Endothelial cell of umbilical vein (primary cell): ENCODE results near the gene C20orf144. TPM values are rescaled to one million over a fixed set of nuclear protein-coding genes. Genes with fewer than 3 reads are reported as not detected.

Experiments
- BruUV-seq: library from RNA; stranded (reverse); fragments of 400-500 nt; replicated peaks from 2 replicates; lab custom pipeline; 2021; lab: Mats Ljungman, UMichigan
- CTCF ChIA-PET: fragments of 300-600, 350-600 bp; sonication (Branson Sonifier 250); formaldehyde crosslinking; loops from one replicate; lab custom pipeline; 2021; ENCODE audit warnings: antibody characterized with exemption, inconsistent platforms; lab: Charles Lee
- POLR2A ChIA-PET: fragments of 300-600, 350-600 bp; sonication (Branson Sonifier 250); formaldehyde crosslinking; loops from one replicate; lab custom pipeline; 2021; ENCODE audit warnings: antibody characterized with exemption, inconsistent platforms; lab: Charles Lee
- DNase-seq: peaks from one replicate; pipeline ENCODE4 v3.0.0-alpha.2; 2011; ENCODE audit warnings: low read depth, low spot score
- FAIRE-seq: peaks from 2 replicates; lab custom pipeline; 2011; peaks lifted over from hg19 to GRCh38; lab: Jason Lieb, UNC
- H2AFZ ChIP-seq: 2 replicates; pipeline ENCODE4 v1.6.0; 2012; ENCODE audit warnings: low read depth, low read length, control low read depth, inconsistent platforms
- H3K27ac ChIP-seq: 2 replicates; pipeline ENCODE4 v1.5.1; 2011; ENCODE audit warnings: low read depth, mild to moderate bottlenecking, control low read depth, low read length, moderate library complexity; ENCODE audit not compliant: insufficient read depth
- H3K27me3 ChIP-seq, 2 experiments: 2 replicates each; pipeline versions ENCODE4 v1.6.0 to v1.6.1; 2011; ENCODE audit warnings: low read length in 2 of 2, mixed read lengths in 1 of 2; ENCODE audit not compliant: control insufficient read depth in 2 of 2, insufficient read depth in 2 of 2
- H3K36me3 ChIP-seq, 2 experiments: 2 replicates in 1 of 2; 3 replicates in 1 of 2; pipeline ENCODE4 v1.5.1; 2011; ENCODE audit warnings: low read length in 2 of 2, mild to moderate bottlenecking in 1 of 2, moderate library complexity in 1 of 2; ENCODE audit not compliant: control insufficient read depth in 2 of 2, insufficient read depth in 2 of 2; ENCODE audit errors: extremely low read depth in 1 of 2
- H3K4me1 ChIP-seq: 3 replicates; pipeline ENCODE4 v1.5.1; 2011; ENCODE audit warnings: mild to moderate bottlenecking, low read length; ENCODE audit not compliant: control insufficient read depth, insufficient read depth; ENCODE audit errors: extremely low read depth
- H3K4me2 ChIP-seq: 2 replicates; pipeline ENCODE4 v1.6.1; 2011; ENCODE audit warnings: low read length, control low read depth, mixed read lengths; ENCODE audit not compliant: insufficient read depth
- H3K4me3 ChIP-seq, 3 experiments: fragments of 200-600 bp in 1 of 3; sonication (generic), shearing (Covaris generic) in 1 of 3; replicated peaks in 1 of 3; 2 replicates each; pipeline ENCODE4 v1.5.1; 2011 to 2016; ENCODE audit warnings: control low read depth in 3 of 3, low read length in 3 of 3, mild to moderate bottlenecking in 2 of 3, inconsistent platforms in 1 of 3, low read depth in 1 of 3, moderate library complexity in 1 of 3; ENCODE audit not compliant: insufficient read depth in 1 of 3
- H3K79me2 ChIP-seq: 2 replicates; pipeline ENCODE4 v1.6.0; 2012; ENCODE audit warnings: low read length, inconsistent platforms; ENCODE audit not compliant: control insufficient read depth, insufficient read depth
- H3K9ac ChIP-seq: replicated peaks from 2 replicates; pipeline ENCODE3; 2011; ENCODE audit warnings: low read length, control low read depth; ENCODE audit not compliant: insufficient read depth; ENCODE audit errors: extremely low read depth
- H3K9me1 ChIP-seq: replicated peaks from 3 replicates; pipeline ENCODE4 v1.6.0; 2011; ENCODE audit warnings: mild to moderate bottlenecking, low read length; ENCODE audit not compliant: control insufficient read depth, insufficient read depth; ENCODE audit errors: extremely low read depth
- H3K9me3 ChIP-seq: replicated peaks from 2 replicates; pipeline ENCODE4 v1.5.1; 2012; ENCODE audit warnings: low read length, inconsistent platforms; ENCODE audit not compliant: control insufficient read depth, insufficient read depth
- H4K20me1 ChIP-seq: replicated peaks from 2 replicates; pipeline ENCODE3; 2011; ENCODE audit warnings: mild to moderate bottlenecking, low read length; ENCODE audit not compliant: control insufficient read depth, insufficient read depth; ENCODE audit errors: extremely low read depth
- EZH2 ChIP-seq: IDR thresholded peaks from 2 replicates; pipeline ENCODE4 v1.6.1; 2012; ENCODE audit warnings: borderline replicate concordance, low read depth, mild to moderate bottlenecking, moderate library complexity, low read length, inconsistent platforms; ENCODE audit not compliant: severe bottlenecking
- FOS ChIP-seq: IDR thresholded peaks from 2 replicates; pipeline ENCODE4 v1.6.1; 2011; ENCODE audit warnings: mild to moderate bottlenecking, low read length, moderate library complexity, borderline replicate concordance; ENCODE audit not compliant: insufficient read depth
- GATA2 ChIP-seq: IDR thresholded peaks from 2 replicates; pipeline ENCODE4 v1.7.0; 2011; ENCODE audit warnings: low read depth, mild to moderate bottlenecking, moderate library complexity, mixed read lengths, low read length; ENCODE audit not compliant: insufficient read length, insufficient read depth
- JUN ChIP-seq: IDR thresholded peaks from 2 replicates; pipeline ENCODE4 v1.6.1; 2011; ENCODE audit warnings: borderline replicate concordance, low read depth; ENCODE audit not compliant: insufficient read length, insufficient read depth
- MAX ChIP-seq: IDR thresholded peaks from 2 replicates; pipeline ENCODE4 v1.6.1; 2011; ENCODE audit not compliant: insufficient read depth, insufficient read length
- MYC ChIP-seq: IDR thresholded peaks from one replicate; pipeline ENCODE4 v1.6.1; 2011; ENCODE audit warnings: mild to moderate bottlenecking, low read depth, low read length
- POLR2A ChIP-seq: IDR thresholded peaks from 2 replicates; pipeline ENCODE4 v1.6.1; 2012; ENCODE audit warnings: low read depth, mild to moderate bottlenecking, control low read depth, low read length
- POLR2AphosphoS5 ChIP-seq: IDR thresholded peaks from 2 replicates; pipeline ENCODE4 v1.6.1; 2012; ENCODE audit warnings: low read depth, mild to moderate bottlenecking, control low read depth, low read length, moderate library complexity; ENCODE audit not compliant: insufficient read depth
- dilution Hi-C: fragments of 300-500 bp; cut with MboI; formaldehyde crosslinking; loops from one replicate; pipeline ENCODE4 v1.15.0; 2019; ENCODE audit warnings: low sequenced_read_pairs; ENCODE audit not compliant: extremely low pct_ligation_motif_present
- intact Hi-C: fragments of 100-400 bp; cut with micrococcal nuclease; formaldehyde crosslinking; loops from one replicate; pipeline ENCODE4 v1.10.0; 2022
- polyA plus RNA-seq, 4 experiments: library from polyadenylated mRNA; depleted of rRNA in 3 of 4; stranded (reverse) in 3 of 4; unstranded in 1 of 4; fragments of >200 nt; gene quantifications; 2 replicates each; pipeline versions ENCODE4 v1.2.1 to v1.2.3, GENCODE V29; 2011 to 2012; ENCODE audit warnings: missing spikeins in 1 of 4
- total RNA-seq: library from RNA; stranded (reverse); gene quantifications from 2 replicates; pipeline ENCODE4 v1.2.3, GENCODE V29; 2021
- TF ChIP-seq, protein P1 (sequence below), 2 donors: IDR thresholded peaks; 1 replicate in 1 of 2; 2 replicates in 1 of 2; pipeline ENCODE4 v1.5.1; 2011; ENCODE audit warnings: low read length in 2 of 2, mild to moderate bottlenecking in 2 of 2, moderate library complexity in 2 of 2, control low read depth in 1 of 2, inconsistent platforms in 1 of 2, low read depth in 1 of 2; ENCODE audit not compliant: insufficient read depth in 1 of 2; ENCODE audit errors: extremely low read depth in 1 of 2

Gene C20orf144
- total and polyA plus RNA-seq, 2 donors (not counting 3 experiments of a cell fraction or from before 2014, with no cell fraction given): not detected

DNA sequence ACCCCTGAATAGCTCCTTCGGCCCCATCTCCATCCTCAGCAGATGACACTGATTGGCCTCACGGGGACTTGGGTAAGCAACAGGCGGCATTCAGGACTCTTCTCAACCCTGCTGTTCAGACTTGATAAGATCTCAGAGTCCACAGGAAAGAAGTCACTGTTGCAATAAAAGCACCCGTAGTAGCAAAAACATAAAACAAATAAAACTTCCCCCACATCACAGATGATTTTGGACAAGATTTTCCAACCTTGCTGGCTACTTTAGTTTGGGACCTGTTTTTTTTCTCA, 17.1 kb upstream of the C20orf144 start:
- intact Hi-C loops: no loop called here
- H3K27me3 ChIP-seq: no peaks in the 10 kb centered on the region
- no peak for TF ChIP-seq MYC
- TF ChIP-seq POLR2A: no peak
- TF ChIP-seq EZH2: no peak
- no peak for TF ChIP-seq POLR2AphosphoS5
- TF ChIP-seq JUN: no peak
- no peak for TF ChIP-seq GATA2
- dilution Hi-C loops: no loop called here
- H3K4me2 ChIP-seq: no peak overlapping the region
- no peaks in the 10 kb centered on the region for H3K9me3 ChIP-seq
- no peaks in the 10 kb centered on the region for H3K4me1 ChIP-seq
- H3K4me3 ChIP-seq: no peak overlapping the region
- no peaks in the 10 kb centered on the region for H4K20me1 ChIP-seq
- POLR2A ChIA-PET: no interaction called here
- no peaks in the 10 kb centered on the region for H3K9me1 ChIP-seq
- H3K9ac ChIP-seq: no peak overlapping the region
- no peak for FAIRE-seq
- no TSS peak for BruUV-seq
- CTCF ChIA-PET: interaction anchor here (1.1 kb wide), 1 partner anchor 9 kb away, joined by 4 read pairs; no protein-coding TSS in a partner anchor
- no peak overlapping the region for H3K27ac ChIP-seq
- no peaks in the 10 kb centered on the region for H3K79me2 ChIP-seq
- no peak for DNase-seq
- H2AFZ ChIP-seq: no peak overlapping the region
- peaks cover 3 to 20% of the 10 kb centered on the region in 2 experiments for H3K36me3 ChIP-seq

DNA sequence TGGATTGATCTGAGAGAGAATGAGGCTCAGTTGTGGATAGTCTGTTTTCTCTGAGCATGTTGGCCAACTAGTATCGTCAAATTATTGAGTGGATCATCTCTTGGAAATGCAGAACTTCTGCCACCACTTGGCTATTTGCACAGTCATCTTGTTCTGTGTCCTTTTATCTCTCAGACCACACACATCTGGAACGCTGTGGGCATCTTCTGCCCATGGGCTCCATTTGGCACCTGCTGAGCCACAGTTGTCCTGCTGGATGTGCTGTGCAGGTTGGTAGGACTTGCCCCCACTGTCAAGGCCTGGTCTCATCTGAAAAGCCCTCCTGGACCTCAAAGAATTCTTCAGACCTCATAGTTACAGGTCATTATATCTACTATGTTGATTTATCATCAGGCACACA, 16.7 kb upstream of the C20orf144 start:
- no peak overlapping the region for H3K27ac ChIP-seq
- H3K9me1 ChIP-seq: no peaks in the 10 kb centered on the region
- no peaks in the 10 kb centered on the region for H4K20me1 ChIP-seq
- H3K9me3 ChIP-seq: no peaks in the 10 kb centered on the region
- TF ChIP-seq GATA2: no peak
- TF ChIP-seq POLR2A: no peak
- no peak for TF ChIP-seq JUN
- TF ChIP-seq, protein P1, sequence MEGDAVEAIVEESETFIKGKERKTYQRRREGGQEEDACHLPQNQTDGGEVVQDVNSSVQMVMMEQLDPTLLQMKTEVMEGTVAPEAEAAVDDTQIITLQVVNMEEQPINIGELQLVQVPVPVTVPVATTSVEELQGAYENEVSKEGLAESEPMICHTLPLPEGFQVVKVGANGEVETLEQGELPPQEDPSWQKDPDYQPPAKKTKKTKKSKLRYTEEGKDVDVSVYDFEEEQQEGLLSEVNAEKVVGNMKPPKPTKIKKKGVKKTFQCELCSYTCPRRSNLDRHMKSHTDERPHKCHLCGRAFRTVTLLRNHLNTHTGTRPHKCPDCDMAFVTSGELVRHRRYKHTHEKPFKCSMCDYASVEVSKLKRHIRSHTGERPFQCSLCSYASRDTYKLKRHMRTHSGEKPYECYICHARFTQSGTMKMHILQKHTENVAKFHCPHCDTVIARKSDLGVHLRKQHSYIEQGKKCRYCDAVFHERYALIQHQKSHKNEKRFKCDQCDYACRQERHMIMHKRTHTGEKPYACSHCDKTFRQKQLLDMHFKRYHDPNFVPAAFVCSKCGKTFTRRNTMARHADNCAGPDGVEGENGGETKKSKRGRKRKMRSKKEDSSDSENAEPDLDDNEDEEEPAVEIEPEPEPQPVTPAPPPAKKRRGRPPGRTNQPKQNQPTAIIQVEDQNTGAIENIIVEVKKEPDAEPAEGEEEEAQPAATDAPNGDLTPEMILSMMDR (IDR thresholded peaks at IDR 0.05; ENCODE audit: extremely low read depth in 1 of 2, insufficient read depth in 1 of 2, low read depth in 1 of 2, low read length in 2 of 2): no peak
- no peak for TF ChIP-seq EZH2
- no peak for TF ChIP-seq MAX
- TF ChIP-seq POLR2AphosphoS5: no peak
- no peak for TF ChIP-seq MYC
- no peak for TF ChIP-seq FOS
- no peak overlapping the region for H2AFZ ChIP-seq
- no peak overlapping the region for H3K4me2 ChIP-seq
- POLR2A ChIA-PET: no interaction called here
- FAIRE-seq (no peak), DNase-seq (no peak)
- CTCF ChIA-PET: no interaction called here
- H3K27me3 ChIP-seq: no peaks in the 10 kb centered on the region
- H3K9ac ChIP-seq: no peak overlapping the region
- H3K4me1 ChIP-seq: no peaks in the 10 kb centered on the region
- dilution Hi-C loops: no loop called here
- H3K4me3 ChIP-seq: no peak overlapping the region
- intact Hi-C loops: no loop called here
- no peaks in the 10 kb centered on the region for H3K79me2 ChIP-seq
- peaks cover 3 to 18% of the 10 kb centered on the region in 2 experiments for H3K36me3 ChIP-seq
- no TSS peak for BruUV-seq
